ENCODE data around the gene ADAT2. TPM values are rescaled to one million over a fixed set of nuclear protein-coding genes. Genes with fewer than 3 reads are reported as not detected.

The ADAT2 gene
- total and polyA plus RNA-seq, 2 of the 8 experiments (the other 6 are each of a cell fraction or from before 2014, with no cell fraction given): 4.3 to 11.8 TPM

GRCh38 chr6:143450453-143451371, at the start of gene ADAT2, which contains the start of gene PEX3 (continued):
- peak; percentile 63 for TF ChIP-seq CTBP2 (IDR thresholded peaks at IDR 0.05; ENCODE audit: borderline replicate concordance, insufficient read depth, insufficient read length, low read length)
- peak; percentile 69 to 85 for TF ChIP-seq POLR2A (IDR thresholded peaks at IDR 0.05; ENCODE audit: control extremely low read depth in 1 of 2, low read depth in 2 of 2, low read length in 2 of 2)
- no peak for TF ChIP-seq SUZ12 (IDR thresholded peaks at IDR 0.05; ENCODE audit: low read length)
